ENCODE measurements around the gene DQX1.

DQX1 gene

GRCh38 chr2:74531666-74532065, 5.6 kb upstream of the DQX1 start:
- DNase-seq (ENCODE audit: low read depth) = no peak
- TF ChIP-seq CTCF (conservative IDR thresholded peaks at IDR 0.05; ENCODE audit: low read length) = no peak
- peak overlapping the region; percentile 99; the same call in 1 of the 2 replicates for H3K4me3 ChIP-seq (ENCODE audit: low read length)

- no peak for TF ChIP-seq CTCF (conservative IDR thresholded peaks at IDR 0.05; ENCODE audit: low read length)
- peak overlapping the region; percentile 99 for H3K4me3 ChIP-seq (ENCODE audit: low read length)
- peak; percentile 51 for DNase-seq (ENCODE audit: low read depth)
Measured at GRCh38 chr2:74530239-74531187, 4.5 kb upstream of the DQX1 start.

GRCh38 chr2:74529357-74530238, 3.6 kb upstream of the DQX1 start, which contains the start of the genes AUP1 and HTRA2:
Gene AUP1 (minus strand): TSS chr2:74529706. CDS start chr2:74529629, 77 bp downstream.
Gene HTRA2 (plus strand): TSS chr2:74529933. CDS start chr2:74530007, 74 bp downstream.
- no peak for TF ChIP-seq CTCF (conservative IDR thresholded peaks at IDR 0.05; ENCODE audit: low read length)
- H3K4me3 ChIP-seq (ENCODE audit: low read length) = peak within 1 kb of the TSS; percentile 99
- peak; percentile 99 for DNase-seq (ENCODE audit: low read depth)

GRCh38 chr2:74528600-74529356, 2.7 kb upstream of the DQX1 start:
- no peak for DNase-seq (ENCODE audit: low read depth)
- H3K4me3 ChIP-seq (ENCODE audit: low read length) = peak overlapping the region; percentile 99

GRCh38 chr2:74527741-74528140, 1.7 kb upstream of the DQX1 start:
- TF ChIP-seq CTCF (conservative IDR thresholded peaks at IDR 0.05; ENCODE audit: low read length) = no peak
- DNase-seq (ENCODE audit: low read depth) = no peak
- no peak overlapping the region for H3K4me3 ChIP-seq (ENCODE audit: low read length)

More at GRCh38 chr2:74528600-74529356, 2.7 kb upstream of the DQX1 start:
- no peak; the same call in 1 of the 2 replicates for TF ChIP-seq CTCF (conservative IDR thresholded peaks at IDR 0.05; ENCODE audit: low read length)

GRCh38 chr2:74526649-74527230, 709 bp upstream of the DQX1 start:
- DNase-seq (ENCODE audit: low read depth) = no peak
- no peak overlapping the region for H3K4me3 ChIP-seq (ENCODE audit: low read length)
- TF ChIP-seq CTCF (conservative IDR thresholded peaks at IDR 0.05; ENCODE audit: low read length) = no peak
